ENCODE data around the gene YRDC.

The YRDC gene, protein sequence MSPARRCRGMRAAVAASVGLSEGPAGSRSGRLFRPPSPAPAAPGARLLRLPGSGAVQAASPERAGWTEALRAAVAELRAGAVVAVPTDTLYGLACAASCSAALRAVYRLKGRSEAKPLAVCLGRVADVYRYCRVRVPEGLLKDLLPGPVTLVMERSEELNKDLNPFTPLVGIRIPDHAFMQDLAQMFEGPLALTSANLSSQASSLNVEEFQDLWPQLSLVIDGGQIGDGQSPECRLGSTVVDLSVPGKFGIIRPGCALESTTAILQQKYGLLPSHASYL

DNA sequence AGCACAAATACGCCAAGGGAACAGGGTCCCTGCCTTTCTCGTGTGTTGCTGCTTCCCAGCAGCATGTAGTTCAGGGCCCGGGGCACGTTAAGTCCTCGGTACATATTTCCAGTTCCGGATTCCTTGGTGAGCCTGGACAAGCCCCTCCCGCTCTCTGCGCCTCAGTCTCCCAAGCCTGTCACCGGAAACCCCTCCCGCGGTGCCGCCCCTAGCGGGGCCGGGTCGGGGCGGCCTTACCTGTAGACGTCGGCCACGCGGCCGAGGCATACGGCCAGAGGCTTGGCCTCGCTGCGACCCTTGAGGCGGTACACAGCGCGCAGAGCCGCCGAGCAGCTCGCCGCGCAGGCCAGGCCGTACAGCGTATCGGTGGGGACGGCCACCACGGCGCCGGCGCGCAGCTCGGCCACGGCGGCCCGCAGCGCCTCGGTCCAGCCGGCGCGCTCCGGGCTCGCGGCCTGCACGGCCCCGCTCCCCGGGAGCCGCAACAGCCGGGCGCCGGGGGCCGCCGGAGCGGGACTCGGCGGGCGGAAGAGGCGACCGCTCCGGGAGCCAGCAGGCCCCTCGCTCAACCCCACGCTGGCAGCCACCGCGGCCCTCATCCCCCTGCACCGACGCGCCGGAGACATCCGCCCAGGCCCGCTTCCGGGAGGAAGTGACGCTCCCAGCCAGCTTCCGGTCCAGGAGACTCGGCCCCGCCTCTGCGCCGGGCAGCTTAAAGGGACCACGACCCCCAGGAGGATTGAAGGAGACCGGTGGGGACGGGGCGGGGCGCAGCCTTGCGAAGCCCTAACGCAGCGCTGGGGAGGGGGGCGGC is at the start of gene YRDC, which contains the start of gene C1orf122:
Gene YRDC (minus strand): TSS at position 654 of the 814 bp plus-strand sequence. CDS start 28 bp downstream, at position 626.
Gene C1orf122 (plus strand): TSS at position 236 of the 814 bp plus-strand sequence. CDS start 615 bp downstream, outside the sequence.
- H2AFZ ChIP-seq (ENCODE audit: low read length), result peak within 1 kb of the TSS; percentile 65
- peak within 1 kb of the TSS; percentile 86 for H3K9ac ChIP-seq (ENCODE audit: low read length)
- H3K27ac ChIP-seq (ENCODE audit: low read length), result peak within 1 kb of the TSS; percentile 50; the same call in 1 of the 2 replicates
- H3K79me2 ChIP-seq (ENCODE audit: low read length), result peaks cover 59% of the 10 kb centered on the region
- DNase-seq, result peak; percentile 96
- H3K9me2 ChIP-seq (replicated peaks; ENCODE audit: insufficient read depth, low read length), result no peaks in the 10 kb centered on the region
- 0 out of 2 replicates have a peak, but pooled peaks cover 8% of the 10 kb centered on the region for H3K36me3 ChIP-seq (replicated peaks; ENCODE audit: insufficient read depth, low read length)
- H3F3A ChIP-seq (ENCODE audit: insufficient read depth, low read length), result peaks cover 26% of the 10 kb centered on the region
- no peaks in the 10 kb centered on the region for H3K27me3 ChIP-seq (replicated peaks; ENCODE audit: insufficient read depth, low read length)
- peaks cover 18% of the 10 kb centered on the region for H4K20me1 ChIP-seq (ENCODE audit: insufficient read depth, low read length)
- H3K4me3 ChIP-seq (ENCODE audit: low read length), result peak within 1 kb of the TSS; percentile 80
- H3K4me2 ChIP-seq (ENCODE audit: low read depth, low read length), result peak within 1 kb of the TSS; percentile 88
- TF ChIP-seq, protein P1, sequence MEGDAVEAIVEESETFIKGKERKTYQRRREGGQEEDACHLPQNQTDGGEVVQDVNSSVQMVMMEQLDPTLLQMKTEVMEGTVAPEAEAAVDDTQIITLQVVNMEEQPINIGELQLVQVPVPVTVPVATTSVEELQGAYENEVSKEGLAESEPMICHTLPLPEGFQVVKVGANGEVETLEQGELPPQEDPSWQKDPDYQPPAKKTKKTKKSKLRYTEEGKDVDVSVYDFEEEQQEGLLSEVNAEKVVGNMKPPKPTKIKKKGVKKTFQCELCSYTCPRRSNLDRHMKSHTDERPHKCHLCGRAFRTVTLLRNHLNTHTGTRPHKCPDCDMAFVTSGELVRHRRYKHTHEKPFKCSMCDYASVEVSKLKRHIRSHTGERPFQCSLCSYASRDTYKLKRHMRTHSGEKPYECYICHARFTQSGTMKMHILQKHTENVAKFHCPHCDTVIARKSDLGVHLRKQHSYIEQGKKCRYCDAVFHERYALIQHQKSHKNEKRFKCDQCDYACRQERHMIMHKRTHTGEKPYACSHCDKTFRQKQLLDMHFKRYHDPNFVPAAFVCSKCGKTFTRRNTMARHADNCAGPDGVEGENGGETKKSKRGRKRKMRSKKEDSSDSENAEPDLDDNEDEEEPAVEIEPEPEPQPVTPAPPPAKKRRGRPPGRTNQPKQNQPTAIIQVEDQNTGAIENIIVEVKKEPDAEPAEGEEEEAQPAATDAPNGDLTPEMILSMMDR (IDR thresholded peaks at IDR 0.05; ENCODE audit: low read length), result no peak
- TF ChIP-seq EZH2 (optimal IDR thresholded peaks at IDR 0.05; ENCODE audit: low read depth, low read length) (no peak), EZH2phosphoT487 (IDR thresholded peaks at IDR 0.05; ENCODE audit: low read length) (no peak)
- peaks cover 14% of the 10 kb centered on the region; the same call in 1 of the 2 replicates for H3K4me1 ChIP-seq (ENCODE audit: low read length)
- H3K9me3 ChIP-seq (replicated peaks; ENCODE audit: insufficient read depth, low read length), result no peaks in the 10 kb centered on the region

DNA sequence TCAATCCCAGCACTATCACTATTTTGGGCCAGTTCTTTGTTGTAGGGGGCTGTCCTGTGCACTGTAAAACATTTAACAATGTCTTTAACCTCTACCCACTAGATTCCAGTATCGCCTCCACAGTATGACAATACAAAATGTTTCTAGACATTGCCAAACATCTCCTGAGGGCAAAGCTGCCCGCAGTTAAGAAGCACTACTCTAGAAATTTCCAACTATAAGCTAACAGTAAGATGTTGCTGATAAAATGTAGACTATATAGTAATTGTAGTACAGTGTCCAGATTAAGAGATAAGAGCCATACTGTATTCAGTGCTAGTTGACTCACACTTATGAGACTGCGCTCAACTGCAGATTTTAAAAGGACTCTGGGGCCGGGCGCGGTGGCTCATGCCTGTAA is 46.4 kb upstream of the YRDC start:
- no peak for TF ChIP-seq EZH2 (optimal IDR thresholded peaks at IDR 0.05; ENCODE audit: low read depth, low read length)
- TF ChIP-seq EZH2phosphoT487 (IDR thresholded peaks at IDR 0.05; ENCODE audit: low read length), result no peak
- TF ChIP-seq, protein P1 (IDR thresholded peaks at IDR 0.05; ENCODE audit: low read length), result no peak
- no peak for DNase-seq
- no peaks in the 10 kb centered on the region for H3K27me3 ChIP-seq (replicated peaks; ENCODE audit: insufficient read depth, low read length)
- no peak overlapping the region for H2AFZ ChIP-seq (ENCODE audit: low read length)
- peaks cover 87% of the 10 kb centered on the region for H3K79me2 ChIP-seq (ENCODE audit: low read length)
- no peaks in the 10 kb centered on the region for H3K9me3 ChIP-seq (replicated peaks; ENCODE audit: insufficient read depth, low read length)
- no peaks in the 10 kb centered on the region for H3K9me2 ChIP-seq (replicated peaks; ENCODE audit: insufficient read depth, low read length)
- H3K4me2 ChIP-seq (ENCODE audit: low read depth, low read length), result no peak overlapping the region
- H3K4me1 ChIP-seq (ENCODE audit: low read length), result peaks cover 7% of the 10 kb centered on the region
- no peaks in the 10 kb centered on the region for H3F3A ChIP-seq (ENCODE audit: insufficient read depth, low read length)
- H3K9ac ChIP-seq (ENCODE audit: low read length), result no peak overlapping the region
- no peak overlapping the region for H3K4me3 ChIP-seq (ENCODE audit: low read length)
- peaks cover 5% of the 10 kb centered on the region; the same call in 1 of the 2 replicates for H3K36me3 ChIP-seq (replicated peaks; ENCODE audit: insufficient read depth, low read length)
- H4K20me1 ChIP-seq (ENCODE audit: insufficient read depth, low read length), result no peaks in the 10 kb centered on the region
- no peak overlapping the region for H3K27ac ChIP-seq (ENCODE audit: low read length)

DNA sequence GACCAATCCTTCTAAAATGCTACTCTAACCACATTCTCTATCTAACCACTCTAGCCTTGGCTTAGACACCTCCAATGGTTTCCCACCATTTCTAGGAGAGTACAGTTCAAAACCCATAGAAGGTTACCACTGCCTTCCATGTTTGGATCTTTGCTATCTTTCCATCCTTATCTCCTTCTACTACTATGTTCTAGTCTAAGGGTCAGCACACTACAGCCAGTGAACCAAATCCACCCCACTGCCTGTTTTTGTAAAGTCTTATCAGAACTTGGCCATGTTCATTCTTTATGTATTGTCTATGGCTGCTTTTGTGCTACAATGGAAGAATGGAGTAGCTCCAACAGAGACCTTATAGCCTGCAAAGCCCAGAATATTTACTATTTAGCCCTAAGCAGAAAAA is 45.1 kb upstream of the YRDC start:
- no peaks in the 10 kb centered on the region for H3K9me2 ChIP-seq (replicated peaks; ENCODE audit: insufficient read depth, low read length)
- H3K27ac ChIP-seq (ENCODE audit: low read length), result no peak overlapping the region
- no peak overlapping the region for H3K4me2 ChIP-seq (ENCODE audit: low read depth, low read length)
- no peak overlapping the region for H3K4me3 ChIP-seq (ENCODE audit: low read length)
- DNase-seq, result no peak
- no peaks in the 10 kb centered on the region for H4K20me1 ChIP-seq (ENCODE audit: insufficient read depth, low read length)
- H3K36me3 ChIP-seq (replicated peaks; ENCODE audit: insufficient read depth, low read length), result peaks cover 5% of the 10 kb centered on the region; the same call in 1 of the 2 replicates
- peaks cover 2% of the 10 kb centered on the region for H3K4me1 ChIP-seq (ENCODE audit: low read length)
- H3K9me3 ChIP-seq (replicated peaks; ENCODE audit: insufficient read depth, low read length), result no peaks in the 10 kb centered on the region
- no peaks in the 10 kb centered on the region for H3K27me3 ChIP-seq (replicated peaks; ENCODE audit: insufficient read depth, low read length)
- no peaks in the 10 kb centered on the region for H3F3A ChIP-seq (ENCODE audit: insufficient read depth, low read length)
- H2AFZ ChIP-seq (ENCODE audit: low read length), result no peak overlapping the region
- TF ChIP-seq EZH2phosphoT487 (IDR thresholded peaks at IDR 0.05; ENCODE audit: low read length), result no peak
- TF ChIP-seq, protein P1 (IDR thresholded peaks at IDR 0.05; ENCODE audit: low read length), result no peak
- TF ChIP-seq EZH2 (optimal IDR thresholded peaks at IDR 0.05; ENCODE audit: low read depth, low read length), result no peak
- peaks cover 86% of the 10 kb centered on the region for H3K79me2 ChIP-seq (ENCODE audit: low read length)
- no peak overlapping the region for H3K9ac ChIP-seq (ENCODE audit: low read length)
